GM12878 (cell line): Measurements from ENCODE around the gene TANC1. TPM values are rescaled to one million over a fixed set of nuclear protein-coding genes. Genes with fewer than 3 reads are reported as not detected.

Experiments
- ATAC-seq: fragments of 200-7000 bp; cut with Tn5 transposase; 3 replicates; pipeline ENCODE4 v1.9.1; 2020; ENCODE audit warnings: mild to moderate bottlenecking, moderate library complexity
- BruUV-seq: library from RNA; stranded (reverse); fragments of 400-500 nt; replicated peaks from 2 replicates; lab custom pipeline; 2021; lab: Mats Ljungman, UMichigan
- CTCF ChIA-PET: fragments of 300-600 bp; sonication (Branson Sonifier 250); formaldehyde crosslinking; extraction: SDS; loops from one replicate; lab custom pipeline; 2021; ENCODE audit warnings: inconsistent platforms; lab: Yijun Ruan, JAX
- POLR2A ChIA-PET: fragments of 350-600 bp; formaldehyde crosslinking; extraction: SDS; loops from one replicate; lab custom pipeline; 2021; ENCODE audit warnings: inconsistent platforms; lab: Charles Lee
- RAD21 ChIA-PET: fragments of 300-600 bp; sonication (Branson Sonifier 250); formaldehyde crosslinking; loops from one replicate; lab custom pipeline; 2023; ENCODE audit warnings: antibody characterized with exemption; ENCODE audit not compliant: unreplicated experiment; lab: Charles Lee
- SMC1A ChIA-PET: fragments of 300-600 bp; sonication (Branson Sonifier 250); formaldehyde crosslinking; loops from one replicate; lab custom pipeline; 2023; ENCODE audit not compliant: unreplicated experiment, uncharacterized antibody; lab: Charles Lee
- DNase-seq: peaks from one replicate; pipeline ENCODE4 v3.0.0-alpha.2; 2011; ENCODE audit warnings: low read depth, low spot score
- FAIRE-seq: peaks from 3 replicates; lab custom pipeline; 2011; peaks lifted over from hg19 to GRCh38; lab: Jason Lieb, UNC
- H2AFZ ChIP-seq: 2 replicates; pipeline ENCODE4 v1.6.0; 2011; ENCODE audit warnings: low read depth, low read length, control low read depth; ENCODE audit not compliant: control insufficient read depth
- H3K27ac ChIP-seq: 2 replicates; pipeline ENCODE4 v1.5.1; 2011; ENCODE audit warnings: control low read depth; ENCODE audit not compliant: control insufficient read depth, insufficient read depth
- H3K27me3 ChIP-seq, 2 experiments: replicated peaks in 1 of 2; 2 replicates each; pipeline versions ENCODE4 v1.6.0 to v1.6.1; 2011; ENCODE audit warnings: low read length in 1 of 2; ENCODE audit not compliant: control insufficient read depth in 2 of 2, insufficient read depth in 2 of 2
- H3K36me3 ChIP-seq, 2 experiments: 2 replicates each; pipeline ENCODE4 v1.5.1; 2011; ENCODE audit warnings: low read length in 1 of 2; ENCODE audit not compliant: control insufficient read depth in 2 of 2, insufficient read depth in 2 of 2
- H3K4me1 ChIP-seq: 2 replicates; pipeline ENCODE4 v1.6.1; 2011; ENCODE audit warnings: mild to moderate bottlenecking, low read length, moderate library complexity, mixed read lengths; ENCODE audit not compliant: control insufficient read depth, insufficient read depth
- H3K4me2 ChIP-seq: 2 replicates; pipeline ENCODE4 v1.6.0; 2011; ENCODE audit warnings: control low read depth; ENCODE audit not compliant: control insufficient read depth, insufficient read depth
- H3K4me3 ChIP-seq: fragments of 200-600 bp; sonication (generic); 2 replicates; pipeline ENCODE4 v1.5.1; 2016
- H3K79me2 ChIP-seq: 2 replicates; pipeline ENCODE4 v1.6.0; 2011; ENCODE audit warnings: low read length; ENCODE audit not compliant: control insufficient read depth, insufficient read depth
- H3K9ac ChIP-seq: 2 replicates; pipeline ENCODE4 v1.8.0; 2011; ENCODE audit warnings: low read length, control low read depth, mixed read lengths; ENCODE audit not compliant: control insufficient read depth, insufficient read depth
- H3K9me3 ChIP-seq: replicated peaks from 3 replicates; pipeline ENCODE4 v1.5.1; 2011; ENCODE audit warnings: mild to moderate bottlenecking, low read length; ENCODE audit not compliant: control insufficient read depth, insufficient read depth
- H4K20me1 ChIP-seq: 2 replicates; pipeline ENCODE4 v1.6.0; 2011; ENCODE audit not compliant: control insufficient read depth, insufficient read depth
- EGR1 ChIP-seq, 2 experiments: IDR thresholded peaks; 1 replicate in 1 of 2; 2 replicates in 1 of 2; pipeline ENCODE4 v1.6.1; 2011 to 2012; ENCODE audit warnings: low read depth in 2 of 2, low read length in 2 of 2, borderline replicate concordance in 1 of 2, mild to moderate bottlenecking in 1 of 2, moderate library complexity in 1 of 2
- HDAC6 ChIP-seq: fragments of 200-600 bp; sonication (generic); IDR thresholded peaks from one replicate; pipeline ENCODE4 v1.8.0; 2017; ENCODE audit warnings: antibody characterized with exemption; ENCODE audit not compliant: unreplicated experiment
- IKZF2 ChIP-seq, 2 experiments: fragments of 450-650 bp; IDR thresholded peaks; 2 replicates each; pipeline ENCODE4 v1.6.1; 2017; ENCODE audit warnings: mild to moderate bottlenecking in 2 of 2, moderate library complexity in 2 of 2
- SUZ12 ChIP-seq: fragments of 200-600 bp; sonication (generic); IDR thresholded peaks from one replicate; pipeline ENCODE4 v1.6.1; 2018; ENCODE audit warnings: antibody characterized with exemption, mild to moderate bottlenecking; ENCODE audit not compliant: unreplicated experiment
- WGBS: methylation state at CpG from one replicate; pipeline ENCODE4 v1.1.6; 2016; ENCODE audit warnings: low lambda C conversion rate; ENCODE audit not compliant: insufficient replicate concordance, insufficient coverage; ENCODE audit errors: missing lambda C conversion rate; 5-methylcytosine and 5-hydroxymethylcytosine counted together
- in situ Hi-C: fragments of 300-500 bp; cut with MboI; formaldehyde crosslinking; loops from 9 replicates; pipeline ENCODE4 v1.14.3; 2018; ENCODE audit warnings: mixed read lengths
- intact Hi-C: fragments of 100-400 bp; cut with micrococcal nuclease; formaldehyde crosslinking; loops from one replicate; pipeline ENCODE4 v1.14.2; 2022; ENCODE audit not compliant: unreplicated experiment
- polyA plus RNA-seq, 11 experiments: library from polyadenylated mRNA; depleted of rRNA in 4 of 11; unstranded in 6 of 11; stranded (reverse) in 5 of 11; fragments of >200 nt; fragmentation: Nextera tagmentation in 4 of 11; fragmentation: Illumina TruSeq in 1 of 11; extraction: Ambion mirVana in 4 of 11; extraction: Trizol in 1 of 11; gene quantifications; 1 replicate in 1 of 11; 2 replicates in 10 of 11; pipeline versions ENCODE4 v1.2.1 to v1.2.3, GENCODE V29; 2011 to 2016; ENCODE audit warnings: inconsistent platforms in 2 of 11, missing spikeins in 2 of 11, low read depth in 1 of 11
- total RNA-seq, 4 experiments: library from RNA; depleted of rRNA in 3 of 4; stranded (reverse); fragments of >200 nt in 3 of 4; fragmentation: Illumina TruSeq in 1 of 4; extraction: Trizol in 1 of 4; gene quantifications; 2 replicates each; pipeline versions ENCODE4 v1.2.1 to v1.2.3, GENCODE V29; 2013 to 2021
- TF ChIP-seq, protein P1 (sequence below): fragments of 450-650 bp; formaldehyde crosslinking; IDR thresholded peaks from 2 replicates; pipeline ENCODE4 v1.4.0; 2022; ENCODE audit warnings: mild to moderate bottlenecking, moderate library complexity
- TF ChIP-seq, protein P2 (sequence below): fragments of 450-650 bp; formaldehyde crosslinking; IDR thresholded peaks from 2 replicates; pipeline ENCODE4 v1.4.0; 2020; ENCODE audit warnings: mild to moderate bottlenecking, moderate library complexity
- TF ChIP-seq, protein P3 (sequence below): fragments of 450-650 bp; IDR thresholded peaks from 2 replicates; pipeline ENCODE4 v1.6.1; 2016; ENCODE audit warnings: mild to moderate bottlenecking
- TF ChIP-seq, protein P4 (sequence below): fragments of 150-350 bp; IDR thresholded peaks from 2 replicates; pipeline ENCODE4 v1.6.1; 2014; ENCODE audit warnings: mild to moderate bottlenecking, low read depth, low read length

Gene TANC1
- total and polyA plus RNA-seq, 10 of the 15 experiments (the other 5 are each of a cell fraction or from before 2014, with no cell fraction given): 0.05 to 5.0 (median 0.34) TPM

DNA sequence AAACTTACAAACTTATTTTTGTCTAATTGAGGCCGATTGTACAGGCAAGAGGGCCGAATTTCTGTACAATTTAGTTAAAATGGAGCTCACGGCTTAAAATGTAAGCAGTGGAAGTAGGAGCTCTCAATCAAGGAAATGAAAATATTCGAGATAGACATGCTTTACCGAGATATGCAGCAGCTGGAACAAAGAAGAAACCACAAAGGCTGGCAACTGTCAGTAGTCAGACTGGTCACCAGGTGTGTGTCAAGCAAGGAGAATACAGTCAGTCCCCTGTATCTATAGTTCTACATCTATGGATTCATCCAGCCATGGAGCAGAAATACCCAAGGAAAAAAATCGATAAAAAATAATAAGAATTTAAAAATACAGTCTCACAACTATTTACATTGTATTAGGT is 195.5 kb downstream of the TANC1 start:
- FAIRE-seq (no peak), DNase-seq (no peak), ATAC-seq (no peak)
- Histone ChIP-seq H3K4me3 (no peak overlapping the region), H3K27ac (no peak overlapping the region), H3K9me3 (peaks cover 1% of the 10 kb centered on the region; the same call in 1 of the 3 replicates), H3K79me2 (no peaks in the 10 kb centered on the region), H3K9ac (no peak overlapping the region), H4K20me1 (no peaks in the 10 kb centered on the region), H3K4me2 (no peak overlapping the region), H3K27me3 (no peaks in the 10 kb centered on the region), H3K36me3 (no peaks in the 10 kb centered on the region), H2AFZ (no peak overlapping the region; the same call in 1 of the 2 replicates), H3K4me1 (no peaks in the 10 kb centered on the region)
- ChIA-PET CTCF (no interaction called here), POLR2A (no interaction called here), SMC1A (interaction anchor here (0.7 to 1.5 kb wide), 2 partner anchors 10 to 16 kb away, joined by 4 to 6 read pairs; no protein-coding TSS in a partner anchor), RAD21 (no interaction called here)
- BruUV-seq: no TSS peak
- in situ Hi-C loops (no loop called here), intact Hi-C loops (no loop called here)
- WGBS: 31% methylated on average over 6 of the region's 6 CpGs
- TF ChIP-seq, protein P1, sequence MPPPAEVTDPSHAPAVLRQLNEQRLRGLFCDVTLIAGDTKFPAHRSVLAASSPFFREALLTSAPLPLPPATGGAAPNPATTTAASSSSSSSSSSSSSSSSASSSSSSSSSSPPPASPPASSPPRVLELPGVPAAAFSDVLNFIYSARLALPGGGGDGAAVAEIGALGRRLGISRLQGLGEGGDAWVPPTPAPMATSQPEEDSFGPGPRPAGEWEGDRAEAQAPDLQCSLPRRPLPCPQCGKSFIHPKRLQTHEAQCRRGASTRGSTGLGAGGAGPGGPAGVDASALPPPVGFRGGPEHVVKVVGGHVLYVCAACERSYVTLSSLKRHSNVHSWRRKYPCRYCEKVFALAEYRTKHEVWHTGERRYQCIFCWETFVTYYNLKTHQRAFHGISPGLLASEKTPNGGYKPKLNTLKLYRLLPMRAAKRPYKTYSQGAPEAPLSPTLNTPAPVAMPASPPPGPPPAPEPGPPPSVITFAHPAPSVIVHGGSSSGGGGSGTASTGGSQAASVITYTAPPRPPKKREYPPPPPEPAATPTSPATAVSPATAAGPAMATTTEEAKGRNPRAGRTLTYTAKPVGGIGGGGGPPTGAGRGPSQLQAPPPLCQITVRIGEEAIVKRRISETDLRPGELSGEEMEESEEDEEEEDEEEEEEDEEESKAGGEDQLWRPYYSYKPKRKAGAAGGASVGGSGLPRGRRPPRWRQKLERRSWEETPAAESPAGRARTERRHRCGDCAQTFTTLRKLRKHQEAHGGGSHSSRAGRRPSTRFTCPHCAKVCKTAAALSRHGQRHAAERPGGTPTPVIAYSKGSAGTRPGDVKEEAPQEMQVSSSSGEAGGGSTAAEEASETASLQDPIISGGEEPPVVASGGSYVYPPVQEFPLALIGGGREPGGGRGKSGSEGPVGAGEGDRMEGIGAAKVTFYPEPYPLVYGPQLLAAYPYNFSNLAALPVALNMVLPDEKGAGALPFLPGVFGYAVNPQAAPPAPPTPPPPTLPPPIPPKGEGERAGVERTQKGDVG (CRISPR knock-in tag): no peak
- TF ChIP-seq, protein P2, sequence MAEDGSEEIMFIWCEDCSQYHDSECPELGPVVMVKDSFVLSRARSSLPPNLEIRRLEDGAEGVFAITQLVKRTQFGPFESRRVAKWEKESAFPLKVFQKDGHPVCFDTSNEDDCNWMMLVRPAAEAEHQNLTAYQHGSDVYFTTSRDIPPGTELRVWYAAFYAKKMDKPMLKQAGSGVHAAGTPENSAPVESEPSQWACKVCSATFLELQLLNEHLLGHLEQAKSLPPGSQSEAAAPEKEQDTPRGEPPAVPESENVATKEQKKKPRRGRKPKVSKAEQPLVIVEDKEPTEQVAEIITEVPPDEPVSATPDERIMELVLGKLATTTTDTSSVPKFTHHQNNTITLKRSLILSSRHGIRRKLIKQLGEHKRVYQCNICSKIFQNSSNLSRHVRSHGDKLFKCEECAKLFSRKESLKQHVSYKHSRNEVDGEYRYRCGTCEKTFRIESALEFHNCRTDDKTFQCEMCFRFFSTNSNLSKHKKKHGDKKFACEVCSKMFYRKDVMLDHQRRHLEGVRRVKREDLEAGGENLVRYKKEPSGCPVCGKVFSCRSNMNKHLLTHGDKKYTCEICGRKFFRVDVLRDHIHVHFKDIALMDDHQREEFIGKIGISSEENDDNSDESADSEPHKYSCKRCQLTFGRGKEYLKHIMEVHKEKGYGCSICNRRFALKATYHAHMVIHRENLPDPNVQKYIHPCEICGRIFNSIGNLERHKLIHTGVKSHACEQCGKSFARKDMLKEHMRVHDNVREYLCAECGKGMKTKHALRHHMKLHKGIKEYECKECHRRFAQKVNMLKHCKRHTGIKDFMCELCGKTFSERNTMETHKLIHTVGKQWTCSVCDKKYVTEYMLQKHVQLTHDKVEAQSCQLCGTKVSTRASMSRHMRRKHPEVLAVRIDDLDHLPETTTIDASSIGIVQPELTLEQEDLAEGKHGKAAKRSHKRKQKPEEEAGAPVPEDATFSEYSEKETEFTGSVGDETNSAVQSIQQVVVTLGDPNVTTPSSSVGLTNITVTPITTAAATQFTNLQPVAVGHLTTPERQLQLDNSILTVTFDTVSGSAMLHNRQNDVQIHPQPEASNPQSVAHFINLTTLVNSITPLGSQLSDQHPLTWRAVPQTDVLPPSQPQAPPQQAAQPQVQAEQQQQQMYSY (CRISPR knock-in tag): no peak
- TF ChIP-seq, protein P3, sequence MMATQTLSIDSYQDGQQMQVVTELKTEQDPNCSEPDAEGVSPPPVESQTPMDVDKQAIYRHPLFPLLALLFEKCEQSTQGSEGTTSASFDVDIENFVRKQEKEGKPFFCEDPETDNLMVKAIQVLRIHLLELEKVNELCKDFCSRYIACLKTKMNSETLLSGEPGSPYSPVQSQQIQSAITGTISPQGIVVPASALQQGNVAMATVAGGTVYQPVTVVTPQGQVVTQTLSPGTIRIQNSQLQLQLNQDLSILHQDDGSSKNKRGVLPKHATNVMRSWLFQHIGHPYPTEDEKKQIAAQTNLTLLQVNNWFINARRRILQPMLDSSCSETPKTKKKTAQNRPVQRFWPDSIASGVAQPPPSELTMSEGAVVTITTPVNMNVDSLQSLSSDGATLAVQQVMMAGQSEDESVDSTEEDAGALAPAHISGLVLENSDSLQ: no peak
- TF ChIP-seq SUZ12 (no peak), IKZF2 (IDR thresholded peaks at IDR 0.05) (no peak), EGR1 (IDR thresholded peaks at IDR 0.05; ENCODE audit: borderline replicate concordance in 1 of 2, low read depth in 2 of 2, low read length in 2 of 2) (no peak), HDAC6 (no peak)
- TF ChIP-seq, protein P4, sequence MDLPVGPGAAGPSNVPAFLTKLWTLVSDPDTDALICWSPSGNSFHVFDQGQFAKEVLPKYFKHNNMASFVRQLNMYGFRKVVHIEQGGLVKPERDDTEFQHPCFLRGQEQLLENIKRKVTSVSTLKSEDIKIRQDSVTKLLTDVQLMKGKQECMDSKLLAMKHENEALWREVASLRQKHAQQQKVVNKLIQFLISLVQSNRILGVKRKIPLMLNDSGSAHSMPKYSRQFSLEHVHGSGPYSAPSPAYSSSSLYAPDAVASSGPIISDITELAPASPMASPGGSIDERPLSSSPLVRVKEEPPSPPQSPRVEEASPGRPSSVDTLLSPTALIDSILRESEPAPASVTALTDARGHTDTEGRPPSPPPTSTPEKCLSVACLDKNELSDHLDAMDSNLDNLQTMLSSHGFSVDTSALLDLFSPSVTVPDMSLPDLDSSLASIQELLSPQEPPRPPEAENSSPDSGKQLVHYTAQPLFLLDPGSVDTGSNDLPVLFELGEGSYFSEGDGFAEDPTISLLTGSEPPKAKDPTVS: no peak
